Pancreas (tissue), 10 donors: ENCODE measurements around the gene IRX4. TPM values are rescaled to one million over a fixed set of nuclear protein-coding genes. Genes with fewer than 3 reads are reported as not detected.

Source experiments
- ATAC-seq, 4 donors: fragments of 200-7000 bp; cut with Tn5 transposase; one replicate each; pipeline versions ENCODE4 v1.8.0 to v1.9.1; 2020; ENCODE audit warnings: mild to moderate bottlenecking in 4 of 4, moderate library complexity in 4 of 4
- DNase-seq, 6 donors: peaks; one replicate each; pipeline ENCODE4 v3.0.0-alpha.2; 2020
- FAIRE-seq: peaks from 2 replicates; lab custom pipeline; 2012; peaks lifted over from hg19 to GRCh38; lab: Jason Lieb, UNC
- H3K27ac ChIP-seq, 4 donors: fragments of 200-600 bp; sonication (generic); 1 replicate in 3 of 4; 2 replicates in 1 of 4; pipeline versions ENCODE4 v1.5.0 to v1.8.0; 2020
- H3K27me3 ChIP-seq, 4 donors: fragments of 200-600 bp; one replicate each; pipeline ENCODE4 v1.8.0; 2021
- H3K36me3 ChIP-seq, 3 donors: fragments of 200-600 bp; sonication (generic) in 1 of 3; one replicate each; pipeline versions ENCODE4 v1.5.0 to v1.8.0; 2020 to 2021
- H3K4me1 ChIP-seq, 3 donors: fragments of 200-600 bp; one replicate each; pipeline ENCODE4 v1.8.0; 2021
- H3K4me3 ChIP-seq, 4 donors: fragments of 200-600 bp; sonication (generic) in 2 of 4; one replicate each; pipeline versions ENCODE4 v1.5.0 to v1.8.0; 2020 to 2021
- H3K9me3 ChIP-seq, 4 donors: fragments of 200-600 bp; one replicate each; pipeline ENCODE4 v1.8.0; 2021
- WGBS, 2 donors: extraction: QIAGEN DNeasy Blood & Tissue Kit; methylation state at CpG; one replicate each; pipeline ENCODE4 v1.1.7; 2013; 5-methylcytosine and 5-hydroxymethylcytosine counted together
- intact Hi-C, 3 donors: fragments of 100-400 bp; cut with DNase I; formaldehyde crosslinking; loops; one replicate each; pipeline versions ENCODE4 v1.11.1 to v1.14.2; 2022
- polyA plus RNA-seq, 2 donors: library from polyadenylated mRNA; stranded (reverse); fragments of 200-250 nt; gene quantifications; one replicate each; pipeline ENCODE4 v1.2.3, GENCODE V29; 2013
- total RNA-seq, 6 donors: library from RNA; stranded (reverse); fragmentation: NEBNext Ultra II Directional in 4 of 6; extraction: Animal tissue kit (Norgen Biotek cat#: 25700) in 4 of 6; gene quantifications; one replicate each; pipeline versions ENCODE4 v1.2.1 to v1.2.4, GENCODE V29; 2021 to 2023
- TF ChIP-seq, protein P1 (sequence below), 4 donors: fragments of 200-600 bp; sonication (generic) in 3 of 4; IDR thresholded peaks; one replicate each; pipeline versions ENCODE4 v1.5.0 to v1.8.0; 2021; ENCODE audit warnings: antibody characterized with exemption in 4 of 4
- donor health status: healthy with polysubstance abuse.
- donor health status: DM: no; HTN: no; CAD: no; lungs with moderate emphysema.
- donor health status: DM: no; HTN: no; CAD: no.
- donor health status: control.
- donor health status: control.
- donor health status: Bipolar disorder and iron deficiency.
- donor health status: DM: yes; HTN: yes; CAD: no.
- donor health status: DM: no; HTN: no; CAD: no.
- donor health status: DM: no; HTN: no; CAD: no.
- donor health status: DM: yes; HTN: yes; CAD: no.

Gene IRX4
- total and polyA plus RNA-seq, 8 donors = 0.31 TPM; not detected in 7

DNA sequence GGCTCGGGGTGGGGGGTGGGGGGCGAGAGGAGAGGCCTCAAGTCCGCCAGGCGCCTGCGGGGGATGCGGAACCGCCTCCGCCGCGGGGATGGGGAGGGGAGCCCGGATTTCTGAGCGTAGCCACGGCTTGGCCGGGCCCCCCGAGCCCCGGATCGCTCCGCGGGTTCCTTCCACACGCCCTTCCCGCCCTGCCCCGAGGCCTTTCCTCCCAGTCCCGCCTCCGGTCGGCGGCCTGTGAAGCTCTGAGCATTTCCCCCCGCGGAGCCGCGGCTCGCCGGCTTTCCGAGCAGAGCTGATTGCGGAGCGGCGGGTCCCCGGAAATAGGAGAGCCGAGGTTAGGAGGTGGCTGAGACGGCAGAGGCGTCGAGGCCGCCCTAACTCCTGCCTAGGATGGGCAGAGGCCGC is 6.1 kb downstream of the IRX4 start:
- Histone ChIP-seq H3K4me1 (peaks cover 0 to 5% (median 0%) of the 10 kb centered on the region in 3 donors), H3K36me3 (no peaks in the 10 kb centered on the region), H3K27me3 (peaks cover 0 to 53% (median 8%) of the 10 kb centered on the region in 4 donors), H3K4me3 (no peak overlapping the region), H3K9me3 (no peaks in the 10 kb centered on the region), H3K27ac (no peak overlapping the region)
- intact Hi-C loops = no loop called here
- ATAC-seq (no peak), FAIRE-seq (no peak), DNase-seq (no peak)
- TF ChIP-seq, protein P1, sequence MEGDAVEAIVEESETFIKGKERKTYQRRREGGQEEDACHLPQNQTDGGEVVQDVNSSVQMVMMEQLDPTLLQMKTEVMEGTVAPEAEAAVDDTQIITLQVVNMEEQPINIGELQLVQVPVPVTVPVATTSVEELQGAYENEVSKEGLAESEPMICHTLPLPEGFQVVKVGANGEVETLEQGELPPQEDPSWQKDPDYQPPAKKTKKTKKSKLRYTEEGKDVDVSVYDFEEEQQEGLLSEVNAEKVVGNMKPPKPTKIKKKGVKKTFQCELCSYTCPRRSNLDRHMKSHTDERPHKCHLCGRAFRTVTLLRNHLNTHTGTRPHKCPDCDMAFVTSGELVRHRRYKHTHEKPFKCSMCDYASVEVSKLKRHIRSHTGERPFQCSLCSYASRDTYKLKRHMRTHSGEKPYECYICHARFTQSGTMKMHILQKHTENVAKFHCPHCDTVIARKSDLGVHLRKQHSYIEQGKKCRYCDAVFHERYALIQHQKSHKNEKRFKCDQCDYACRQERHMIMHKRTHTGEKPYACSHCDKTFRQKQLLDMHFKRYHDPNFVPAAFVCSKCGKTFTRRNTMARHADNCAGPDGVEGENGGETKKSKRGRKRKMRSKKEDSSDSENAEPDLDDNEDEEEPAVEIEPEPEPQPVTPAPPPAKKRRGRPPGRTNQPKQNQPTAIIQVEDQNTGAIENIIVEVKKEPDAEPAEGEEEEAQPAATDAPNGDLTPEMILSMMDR (IDR thresholded peaks at IDR 0.05) = no peak
- WGBS, 2 donors = 3% methylated on average over 37 to 43 of the region's 43 CpGs

DNA sequence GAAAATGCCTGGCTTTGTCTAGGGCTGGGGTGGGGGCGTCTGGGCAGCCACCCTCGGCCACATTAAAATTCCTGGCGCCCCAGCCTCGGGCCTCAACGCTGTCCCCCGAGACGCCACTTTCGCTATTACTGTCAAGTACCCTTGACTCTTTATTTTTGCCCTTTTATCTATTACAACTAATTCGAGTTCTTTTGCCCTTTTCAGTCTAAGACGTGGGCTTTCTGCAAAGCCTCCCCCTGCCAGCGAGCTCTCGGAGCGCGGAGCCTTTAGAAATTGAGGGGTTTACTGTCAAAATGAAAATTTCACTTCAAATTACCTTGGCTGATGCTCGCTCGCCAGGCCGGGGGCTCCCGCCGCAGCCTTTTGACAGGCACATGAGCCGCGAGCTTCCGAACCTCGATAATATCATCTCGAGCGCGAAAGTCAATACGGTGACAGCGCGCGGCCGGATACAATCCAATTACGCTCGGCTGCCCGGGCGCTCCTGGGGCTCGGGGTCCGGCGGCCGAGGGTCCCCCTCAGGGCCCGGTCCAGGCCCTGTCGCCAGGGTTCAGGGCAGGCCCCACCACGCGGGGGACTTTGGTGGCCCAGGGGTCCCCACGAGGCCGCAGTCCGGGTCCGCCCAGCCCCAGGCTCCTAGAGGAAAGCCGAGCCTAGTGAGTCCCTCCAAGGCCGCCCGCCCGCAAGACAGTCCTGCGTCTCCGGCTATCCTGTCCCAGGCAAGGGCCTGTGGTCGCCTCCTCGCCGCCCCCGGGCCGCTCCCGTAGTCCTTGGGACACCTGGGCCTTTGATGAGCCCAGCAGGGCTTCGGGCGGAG is 6.7 kb downstream of the IRX4 start:
- Histone ChIP-seq H3K27me3 (peaks cover 0 to 50% (median 7%) of the 10 kb centered on the region in 4 donors), H3K4me3 (no peak overlapping the region), H3K4me1 (peaks cover 0 to 5% (median 0%) of the 10 kb centered on the region in 3 donors), H3K9me3 (no peaks in the 10 kb centered on the region), H3K36me3 (no peaks in the 10 kb centered on the region), H3K27ac (no peak overlapping the region)
- ATAC-seq = no peak
- WGBS, 2 donors = 3% methylated on average over 58 to 61 of the region's 61 CpGs
- intact Hi-C loops = no loop called here
- TF ChIP-seq, protein P1 (IDR thresholded peaks at IDR 0.05) = no peak
- DNase-seq = no peak
- FAIRE-seq = no peak

DNA sequence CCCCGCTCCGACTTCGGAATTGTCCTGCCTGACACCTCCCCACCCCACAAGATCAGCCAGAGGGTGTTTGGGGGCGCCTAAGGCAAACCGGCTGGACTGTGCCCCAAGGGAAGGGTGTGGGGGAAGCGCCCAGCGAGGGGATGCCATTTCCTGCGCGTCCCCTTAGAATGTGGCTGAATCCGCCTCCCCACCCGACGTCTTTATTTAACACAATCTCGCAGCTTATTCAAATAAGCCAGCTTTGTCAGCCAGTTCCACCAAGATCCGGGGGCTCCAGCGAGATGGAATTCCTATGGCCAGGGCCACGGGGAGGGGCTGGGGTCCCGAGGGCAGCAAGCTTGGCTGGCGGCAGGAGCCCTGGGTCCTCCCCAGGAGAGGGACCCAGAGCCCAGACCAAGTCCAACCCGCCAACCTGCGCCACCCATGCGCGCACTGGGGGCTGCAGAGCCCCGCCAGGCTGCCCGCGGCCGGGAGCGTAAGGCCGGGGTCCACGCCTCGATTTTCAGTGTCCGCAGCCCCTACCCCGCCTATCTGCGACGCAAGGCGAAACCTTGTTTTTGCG is 7.4 kb downstream of the IRX4 start:
- TF ChIP-seq, protein P1 (IDR thresholded peaks at IDR 0.05) = no peak
- 3 to 5% methylated on average over 36 of the region's 36 CpGs for WGBS, 2 donors
- Histone ChIP-seq H3K36me3 (no peaks in the 10 kb centered on the region), H3K9me3 (no peaks in the 10 kb centered on the region), H3K27me3 (peaks cover 0 to 46% (median 7%) of the 10 kb centered on the region in 4 donors), H3K4me3 (no peak overlapping the region), H3K27ac (no peak overlapping the region), H3K4me1 (peaks cover 0 to 5% (median 0%) of the 10 kb centered on the region in 3 donors)
- DNase-seq = no peak
- intact Hi-C loops = no loop called here
- ATAC-seq = no peak
- no peak for FAIRE-seq

DNA sequence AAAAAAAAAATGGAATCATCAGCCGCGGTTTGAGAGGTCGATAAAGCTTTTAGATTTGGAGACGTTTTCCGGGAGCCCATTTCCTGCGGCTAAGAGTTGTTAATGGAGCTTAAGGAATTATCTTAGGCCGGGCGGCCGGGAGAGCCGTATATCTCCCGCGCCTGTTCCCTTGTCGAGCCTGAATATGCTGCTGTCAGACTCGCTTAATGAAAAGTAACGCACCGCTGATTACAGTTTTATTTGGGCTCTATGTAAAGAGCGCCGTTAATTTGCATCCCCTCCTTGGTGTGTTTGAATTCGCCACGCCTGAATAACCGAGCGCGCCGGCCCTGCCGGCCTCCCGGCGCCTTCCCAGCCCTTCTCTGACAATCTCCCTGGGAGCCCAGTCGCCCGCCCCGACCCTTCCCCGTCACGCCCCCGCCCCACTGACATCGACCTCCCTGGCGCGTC is 7.9 kb downstream of the IRX4 start:
- TF ChIP-seq, protein P1 (IDR thresholded peaks at IDR 0.05) = no peak

More for the DNA sequence above, 7.9 kb downstream of the IRX4 start:
- ATAC-seq = no peak
- H3K27ac ChIP-seq = no peak overlapping the region
- 3 to 4% methylated on average over 36 of the region's 36 CpGs for WGBS, 2 donors
- H3K4me3 ChIP-seq = no peak overlapping the region
- no peak for FAIRE-seq
- no peaks in the 10 kb centered on the region for H3K9me3 ChIP-seq
- peaks cover 0 to 5% (median 0%) of the 10 kb centered on the region in 3 donors for H3K4me1 ChIP-seq
- intact Hi-C loops = no loop called here
- no peaks in the 10 kb centered on the region for H3K36me3 ChIP-seq
- H3K27me3 ChIP-seq = peaks cover 0 to 40% (median 6%) of the 10 kb centered on the region in 4 donors
- DNase-seq = no peak
